ENCODE data around the gene HDAC4. TPM values are rescaled to one million over a fixed set of nuclear protein-coding genes. Genes with fewer than 3 reads are reported as not detected.

Gene HDAC4
- total RNA-seq, 1 experiment from 2014 or later: 47.6 TPM

DNA sequence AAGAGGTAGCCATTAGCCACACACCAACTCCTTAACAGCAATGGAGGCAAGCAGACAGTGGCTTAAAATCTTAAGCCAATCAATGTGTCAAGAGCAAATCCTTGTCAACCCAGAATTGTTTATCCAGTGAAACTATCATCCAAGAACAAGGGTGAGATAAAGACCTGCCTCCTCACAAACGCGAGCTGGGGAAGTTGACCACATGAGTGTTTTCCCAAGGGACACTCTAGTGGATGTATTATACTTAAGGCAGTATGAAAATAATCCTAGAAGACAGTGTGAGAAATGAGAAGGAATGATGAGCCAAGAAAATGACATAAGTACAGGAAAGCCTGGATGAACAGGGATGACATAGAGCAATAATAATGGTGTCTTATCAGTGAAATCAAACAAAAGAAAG lies 343.3 kb downstream of the HDAC4 start:
- Histone ChIP-seq H3K9me2 (ENCODE audit: insufficient read depth) (no peaks in the 10 kb centered on the region), H3K27ac (ENCODE audit: low read depth, low read length) (no peak overlapping the region), H3K4me3 (replicated peaks in 1 of 2; ENCODE audit: low read depth in 1 of 2, low read length in 2 of 2) (no peak overlapping the region), H3K9me3 (ENCODE audit: control insufficient read depth in 1 of 2, insufficient read depth in 1 of 2, low read depth in 1 of 2, low read length in 2 of 2) (no peaks in the 10 kb centered on the region), H3K79me2 (ENCODE audit: insufficient read depth, low read length) (no peaks in the 10 kb centered on the region), H3K36me3 (ENCODE audit: control insufficient read depth in 1 of 2, insufficient read depth in 2 of 2, low read length in 2 of 2) (peaks cover 0 to 2% of the 10 kb centered on the region in 2 experiments; a peak in 1 of 4 replicates), H4K20me1 (ENCODE audit: insufficient read depth) (no peaks in the 10 kb centered on the region), H3K9ac (ENCODE audit: low read length) (no peak overlapping the region), H3K4me2 (ENCODE audit: low read length) (no peak overlapping the region), H2AFZ (ENCODE audit: low read depth, low read length, poor library complexity, severe bottlenecking) (no peak overlapping the region), H3K4me1 (ENCODE audit: control insufficient read depth in 1 of 2, insufficient read depth in 2 of 2, low read length in 2 of 2) (no peaks in the 10 kb centered on the region), H3K27me3 (ENCODE audit: insufficient read depth, low read length) (no peaks in the 10 kb centered on the region)
- TF ChIP-seq JUND (IDR thresholded peaks at IDR 0.05) (no peak), TCF7L2 (IDR thresholded peaks at IDR 0.05; ENCODE audit: borderline replicate concordance, extremely low read depth, insufficient read depth, insufficient read length) (no peak)
- CTCF ChIA-PET: no interaction called here
- BruUV-seq (replicated peaks): no TSS peak
- POLR2A ChIA-PET: no interaction called here
- no peak for ATAC-seq
- DNase-seq (ENCODE audit: low read depth, low spot score): no peak
- intact Hi-C loops (cut with micrococcal nuclease): no loop called here
- RAD21 ChIA-PET (ENCODE audit: low non-redundant PET in 1 of 2, low total read pairs in 2 of 2, uncharacterized antibody in 2 of 2, unreplicated experiment in 2 of 2): no interaction called here

DNA sequence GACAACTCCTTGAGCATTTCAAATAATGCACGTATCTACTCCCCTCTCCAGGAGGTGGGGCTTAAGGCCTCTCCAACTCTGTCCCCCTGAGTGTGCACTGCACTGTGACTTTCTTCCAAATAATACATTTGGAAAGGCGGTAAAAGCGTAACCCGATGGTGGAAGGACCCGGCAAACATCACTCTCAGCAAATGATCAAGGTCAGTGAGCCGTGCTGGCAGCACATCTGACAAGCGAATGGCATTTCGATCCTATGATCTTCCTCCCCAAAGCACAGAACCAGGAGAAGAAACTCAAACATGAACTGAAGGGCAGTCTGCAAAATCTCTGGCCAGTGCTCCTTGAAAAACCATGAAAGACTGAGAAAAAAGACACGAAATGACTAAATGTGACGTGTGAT lies 344.2 kb downstream of the HDAC4 start:
- ChIA-PET POLR2A (no interaction called here), CTCF (no interaction called here), RAD21 (ENCODE audit: low non-redundant PET in 1 of 2, low total read pairs in 2 of 2, uncharacterized antibody in 2 of 2, unreplicated experiment in 2 of 2) (no interaction called here)
- Histone ChIP-seq H3K27me3 (ENCODE audit: insufficient read depth, low read length) (no peaks in the 10 kb centered on the region), H3K79me2 (ENCODE audit: insufficient read depth, low read length) (no peaks in the 10 kb centered on the region), H3K9ac (ENCODE audit: low read length) (no peak overlapping the region), H3K4me1 (ENCODE audit: control insufficient read depth in 1 of 2, insufficient read depth in 2 of 2, low read length in 2 of 2) (no peaks in the 10 kb centered on the region), H2AFZ (ENCODE audit: low read depth, low read length, poor library complexity, severe bottlenecking) (no peak overlapping the region), H3K4me3 (replicated peaks in 1 of 2; ENCODE audit: low read depth in 1 of 2, low read length in 2 of 2) (no peak overlapping the region), H3K9me3 (ENCODE audit: control insufficient read depth in 1 of 2, insufficient read depth in 1 of 2, low read depth in 1 of 2, low read length in 2 of 2) (no peaks in the 10 kb centered on the region), H3K36me3 (ENCODE audit: control insufficient read depth in 1 of 2, insufficient read depth in 2 of 2, low read length in 2 of 2) (peaks cover 0 to 2% of the 10 kb centered on the region in 2 experiments; a peak in 1 of 4 replicates), H3K27ac (ENCODE audit: low read depth, low read length) (no peak overlapping the region), H3K9me2 (ENCODE audit: insufficient read depth) (no peaks in the 10 kb centered on the region), H3K4me2 (ENCODE audit: low read length) (no peak overlapping the region), H4K20me1 (ENCODE audit: insufficient read depth) (no peaks in the 10 kb centered on the region)
- TF ChIP-seq POLR2A (IDR thresholded peaks at IDR 0.05; ENCODE audit: borderline replicate concordance, extremely low read depth, insufficient read depth, insufficient read length) (no peak), FOSL1 (IDR thresholded peaks at IDR 0.05; ENCODE audit: low read depth) (no peak), CEBPB (IDR thresholded peaks at IDR 0.05; ENCODE audit: low read depth) (no peak), SP1 (IDR thresholded peaks at IDR 0.05; ENCODE audit: low read depth) (no peak)
- TF ChIP-seq, protein P1, sequence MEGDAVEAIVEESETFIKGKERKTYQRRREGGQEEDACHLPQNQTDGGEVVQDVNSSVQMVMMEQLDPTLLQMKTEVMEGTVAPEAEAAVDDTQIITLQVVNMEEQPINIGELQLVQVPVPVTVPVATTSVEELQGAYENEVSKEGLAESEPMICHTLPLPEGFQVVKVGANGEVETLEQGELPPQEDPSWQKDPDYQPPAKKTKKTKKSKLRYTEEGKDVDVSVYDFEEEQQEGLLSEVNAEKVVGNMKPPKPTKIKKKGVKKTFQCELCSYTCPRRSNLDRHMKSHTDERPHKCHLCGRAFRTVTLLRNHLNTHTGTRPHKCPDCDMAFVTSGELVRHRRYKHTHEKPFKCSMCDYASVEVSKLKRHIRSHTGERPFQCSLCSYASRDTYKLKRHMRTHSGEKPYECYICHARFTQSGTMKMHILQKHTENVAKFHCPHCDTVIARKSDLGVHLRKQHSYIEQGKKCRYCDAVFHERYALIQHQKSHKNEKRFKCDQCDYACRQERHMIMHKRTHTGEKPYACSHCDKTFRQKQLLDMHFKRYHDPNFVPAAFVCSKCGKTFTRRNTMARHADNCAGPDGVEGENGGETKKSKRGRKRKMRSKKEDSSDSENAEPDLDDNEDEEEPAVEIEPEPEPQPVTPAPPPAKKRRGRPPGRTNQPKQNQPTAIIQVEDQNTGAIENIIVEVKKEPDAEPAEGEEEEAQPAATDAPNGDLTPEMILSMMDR (IDR thresholded peaks at IDR 0.05 in 2 of 3, conservative IDR thresholded peaks at IDR 0.05 in 1 of 3; ENCODE audit: borderline replicate concordance in 1 of 3, insufficient read depth in 1 of 3, low read depth in 2 of 3, low read length in 2 of 3): no peak
- TF ChIP-seq, protein P2, sequence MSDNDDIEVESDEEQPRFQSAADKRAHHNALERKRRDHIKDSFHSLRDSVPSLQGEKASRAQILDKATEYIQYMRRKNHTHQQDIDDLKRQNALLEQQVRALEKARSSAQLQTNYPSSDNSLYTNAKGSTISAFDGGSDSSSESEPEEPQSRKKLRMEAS (IDR thresholded peaks at IDR 0.05): no peak
- DNase-seq (ENCODE audit: low read depth, low spot score): no peak
- intact Hi-C loops (cut with micrococcal nuclease): no loop called here
- BruUV-seq (replicated peaks): no TSS peak
- ATAC-seq: no peak
